Measurements from ENCODE around the gene SLC29A1.
"Not testable (repeated sequence)": the region's sequence is repeated elsewhere in the genome, so short reads cannot be mapped to it uniquely, and the experiment has no call there.

Gene SLC29A1

GRCh38 chr6:44223319-44224028 lies at the start of gene SLC29A1:
Gene SLC29A1, plus strand, starts transcription at chr6:44223595. Its CDS starts 3,719 bp downstream, at chr6:44227314.
- peak; percentile 57 to 82 (median 61) for DNase-seq

GRCh38 chr6:44176130-44176761 lies 47.1 kb upstream of the SLC29A1 start:
- peak; percentile 23 to 58 (median 38) for DNase-seq

DNA sequence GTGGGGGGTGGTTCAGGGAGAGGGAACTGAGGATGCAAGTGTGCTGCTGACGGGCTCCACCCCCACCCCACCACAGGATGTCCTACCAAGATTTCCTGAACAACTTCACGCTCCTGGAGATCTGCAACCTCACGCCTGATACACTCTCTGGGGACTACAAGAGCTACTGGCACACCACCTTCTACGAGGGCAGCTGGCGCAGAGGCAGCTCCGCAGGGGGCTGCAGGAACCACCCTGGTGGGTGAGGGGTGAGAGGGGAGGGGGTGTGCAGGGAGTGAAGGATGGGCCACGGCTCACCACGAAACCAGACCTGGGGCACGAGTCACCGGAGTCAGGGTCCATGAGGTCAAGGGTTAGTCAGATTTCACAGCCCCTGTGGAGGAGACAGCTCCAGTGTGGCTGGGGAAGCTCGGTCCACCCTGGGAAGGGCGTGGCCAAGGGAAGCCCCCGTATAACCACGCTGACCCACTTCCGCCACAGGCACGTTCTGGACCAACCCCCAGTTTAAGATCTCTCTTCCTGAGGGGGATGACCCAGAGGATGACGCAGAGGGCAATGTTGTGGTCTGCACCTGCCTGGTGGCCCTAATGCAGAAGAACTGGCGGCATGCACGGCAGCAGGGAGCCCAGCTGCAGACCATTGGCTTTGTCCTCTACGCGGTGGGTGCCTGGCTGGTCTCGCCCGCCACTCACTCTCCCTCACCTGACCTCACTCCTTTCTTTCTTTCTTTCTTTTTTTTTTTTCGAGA lies 46.5 kb upstream of the SLC29A1 start:
- peak; percentile 47 to 50 (median 48) for DNase-seq

- DNase-seq, result no peak
Observed at GRCh38 chr6:44177691-44178423, 45.5 kb upstream of the SLC29A1 start.

GRCh38 chr6:44178424-44179071 lies 44.8 kb upstream of the SLC29A1 start:
- no peak for DNase-seq

DNA sequence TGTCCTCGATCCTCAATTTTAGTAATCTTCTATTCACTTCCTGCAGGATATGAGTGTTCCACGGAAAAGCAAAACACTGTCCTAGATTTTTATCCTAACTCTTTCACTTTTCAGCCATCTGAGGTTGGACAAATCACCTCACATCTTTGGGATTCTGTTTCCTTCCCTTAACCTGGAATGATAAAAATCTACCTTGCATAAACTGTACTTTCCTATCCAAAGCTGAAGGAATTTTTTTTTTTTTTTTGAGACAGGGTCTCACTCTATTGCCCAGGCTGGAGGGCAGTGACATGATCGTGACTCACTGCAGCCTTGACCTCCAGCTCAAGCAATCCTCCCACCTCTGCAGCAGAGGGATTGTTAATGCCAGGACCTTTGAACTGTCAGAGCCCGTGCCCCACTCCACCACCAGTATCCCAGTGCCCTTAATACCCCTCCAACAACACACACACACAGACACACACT lies 44.3 kb upstream of the SLC29A1 start:
- no peak for DNase-seq

- no peak for DNase-seq
Observed at GRCh38 chr6:44179648-44180047, 43.7 kb upstream of the SLC29A1 start.

DNA sequence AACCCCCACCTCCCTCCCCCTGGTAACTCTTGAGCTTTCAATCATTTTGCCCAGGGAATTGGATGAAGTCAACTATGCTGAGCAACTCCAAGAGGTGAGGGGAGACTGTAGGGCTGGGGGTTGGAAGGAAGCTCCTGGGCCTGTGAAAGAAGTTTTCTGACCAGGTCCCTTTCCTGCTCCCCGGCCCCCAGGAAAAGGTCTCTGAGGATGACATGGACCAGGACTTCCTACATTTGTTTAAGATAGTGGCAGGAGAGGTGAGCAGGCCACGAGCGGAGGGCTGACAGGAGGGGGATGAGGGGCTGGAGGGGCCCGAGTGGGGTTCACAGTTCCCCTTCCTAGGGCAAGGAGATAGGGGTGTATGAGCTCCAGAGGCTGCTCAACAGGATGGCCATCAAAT lies 43.0 kb upstream of the SLC29A1 start:
- no peak for DNase-seq

- no peak for DNase-seq
Observed at GRCh38 chr6:44180886-44181285, 42.5 kb upstream of the SLC29A1 start.

DNA sequence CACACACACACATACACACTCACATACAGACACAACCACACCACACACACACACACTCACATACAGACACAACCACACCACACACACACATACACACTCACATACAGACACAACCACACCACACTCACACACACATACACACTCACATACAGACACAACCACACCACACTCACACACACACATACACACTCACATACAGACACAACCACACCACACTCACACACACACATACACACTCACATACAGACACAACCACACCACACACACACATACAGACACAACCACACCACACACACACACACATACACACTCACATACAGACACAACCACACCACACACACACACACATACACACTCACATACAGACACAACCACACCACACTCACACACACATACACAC lies 41.6 kb upstream of the SLC29A1 start:
- DNase-seq, result not testable (repeated sequence)

DNA sequence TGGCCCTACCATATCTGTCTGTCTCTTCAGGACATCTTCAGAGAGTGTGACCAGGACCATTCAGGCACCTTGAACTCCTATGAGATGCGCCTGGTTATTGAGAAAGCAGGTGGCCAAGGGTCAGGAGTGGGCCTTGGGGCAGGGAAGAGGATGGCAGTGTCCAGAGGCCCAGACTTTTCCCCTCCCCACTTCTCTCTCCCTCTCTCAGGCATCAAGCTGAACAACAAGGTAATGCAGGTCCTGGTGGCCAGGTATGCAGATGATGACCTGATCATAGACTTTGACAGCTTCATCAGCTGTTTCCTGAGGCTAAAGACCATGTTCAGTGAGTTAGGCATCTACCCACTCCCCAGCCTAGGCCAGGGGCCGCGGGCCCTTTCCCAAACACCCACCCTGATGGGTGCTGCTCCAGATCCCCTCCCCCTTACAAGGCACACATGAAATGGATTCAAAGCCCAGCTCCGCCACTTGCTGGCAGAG lies 40.4 kb upstream of the SLC29A1 start:
- DNase-seq, result no peak

GRCh38 chr6:44183783-44184182 lies 39.6 kb upstream of the SLC29A1 start:
- no peak for DNase-seq

- not testable (repeated sequence) for DNase-seq
Observed at GRCh38 chr6:44185356-44185755, 38.0 kb upstream of the SLC29A1 start.

GRCh38 chr6:44185953-44186634 lies 37.3 kb upstream of the SLC29A1 start:
- DNase-seq, result no peak

GRCh38 chr6:44186635-44187025 lies 36.8 kb upstream of the SLC29A1 start:
- DNase-seq, result no peak

DNA sequence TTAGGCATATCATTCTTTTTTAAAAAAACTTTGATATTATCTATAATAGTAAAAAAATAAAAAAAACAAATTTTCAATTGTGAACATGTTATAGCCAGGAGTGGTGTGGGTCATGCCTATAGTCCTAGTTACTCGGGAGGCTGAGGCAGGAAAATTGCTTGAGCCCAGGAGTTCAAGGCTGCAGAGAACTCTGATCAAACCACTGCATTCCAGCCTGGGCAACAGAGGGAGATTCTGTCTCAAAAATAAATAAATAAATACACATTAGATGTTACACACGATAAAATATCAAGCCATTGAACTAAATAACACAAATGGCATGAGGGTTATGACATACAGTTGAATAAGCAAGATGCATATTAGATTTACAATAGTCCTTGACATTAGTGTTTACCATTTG lies 34.6 kb upstream of the SLC29A1 start:
- DNase-seq, result no peak

- no peak for DNase-seq
Observed at GRCh38 chr6:44189257-44189656, 34.1 kb upstream of the SLC29A1 start.

- peak in 1 of 3 donors; percentile 60 for DNase-seq
Observed at GRCh38 chr6:44190715-44191114, 32.7 kb upstream of the SLC29A1 start.

DNA sequence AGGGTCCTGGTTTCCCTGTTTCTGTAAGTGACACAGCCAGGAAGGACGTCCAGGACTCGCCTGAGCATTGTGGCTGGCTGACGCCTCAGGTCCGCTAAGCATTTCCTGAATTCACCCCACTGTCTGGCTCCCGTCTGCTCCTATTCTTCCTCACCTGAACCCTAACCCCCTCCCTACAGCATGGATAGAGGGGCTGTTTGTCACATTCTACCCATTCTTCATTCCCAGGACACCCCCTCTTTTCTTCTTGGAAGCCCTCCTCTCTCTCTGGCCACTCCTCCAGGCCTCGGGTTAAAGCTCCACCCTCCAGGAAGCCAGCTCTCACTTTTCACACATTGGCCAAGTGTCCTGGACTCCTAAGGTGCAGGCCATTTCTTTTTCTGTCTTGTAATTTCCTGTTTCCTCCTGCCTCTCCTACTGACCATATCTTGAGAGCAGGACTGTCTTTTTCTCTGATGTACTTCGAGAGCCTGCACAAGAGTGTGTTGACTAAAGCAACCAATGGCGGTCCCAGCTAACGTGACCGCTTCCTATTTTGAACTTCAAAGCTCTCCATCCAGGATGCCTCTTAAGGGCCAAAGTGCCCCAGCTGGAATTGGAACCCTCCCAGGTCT lies 30.9 kb upstream of the SLC29A1 start:
- no peak for DNase-seq

DNA sequence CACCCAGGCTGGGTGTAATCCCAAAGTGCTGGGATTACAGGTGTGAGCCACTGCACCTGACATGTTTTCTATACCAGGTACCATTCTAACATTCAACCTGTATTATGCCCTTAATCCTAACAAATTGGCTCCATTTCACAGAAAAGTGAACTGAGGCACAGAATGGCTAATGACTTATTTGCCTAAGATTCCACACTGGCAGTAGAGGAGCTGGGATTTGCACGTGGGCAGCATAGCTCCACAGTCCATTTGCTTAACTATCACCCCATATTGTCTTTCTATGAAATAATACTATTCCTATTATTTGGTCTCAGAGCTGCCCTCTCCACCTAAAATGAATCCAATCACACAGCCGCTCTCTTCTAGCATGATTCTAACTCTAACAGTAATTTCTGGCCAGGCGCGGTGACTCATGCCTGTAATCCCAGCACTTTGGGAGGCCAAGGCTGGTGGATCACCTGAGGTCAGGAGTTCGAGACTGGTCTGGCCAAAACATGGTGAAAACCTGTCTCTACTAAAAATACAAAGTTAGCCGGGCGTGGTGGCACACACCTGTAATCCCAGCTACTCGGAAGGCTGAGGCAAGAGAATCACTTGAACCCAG lies 30.0 kb upstream of the SLC29A1 start:
- DNase-seq, result no peak

DNA sequence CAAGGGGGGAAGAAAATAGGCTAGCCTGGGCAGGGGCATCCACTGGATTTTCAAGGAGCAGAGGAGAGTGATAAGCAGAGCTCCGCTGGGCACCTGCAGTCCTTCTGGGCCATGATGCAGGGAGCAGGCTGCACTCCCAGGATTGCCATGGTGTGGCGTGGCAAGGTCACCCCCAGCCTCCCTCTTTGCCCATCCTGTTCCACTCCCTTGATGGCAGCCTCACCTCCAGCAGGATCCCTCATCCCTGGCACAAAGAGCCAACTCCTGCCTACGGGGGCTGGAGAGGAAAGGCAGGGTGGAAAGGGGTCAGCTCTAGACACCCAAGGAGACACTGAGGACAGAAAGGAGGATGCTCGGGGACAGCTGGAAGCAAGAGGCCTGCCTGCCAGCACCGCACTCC lies 29.1 kb upstream of the SLC29A1 start:
- DNase-seq, result no peak

All from suppressor macrophage treated with lipopolysaccharide for 1 hour (primary cell).